Activated CD4-positive, alpha-beta T cell treated with anti-CD3 and anti-CD28 coated beads, Interleukin-2, amount 10 ng/mL, durations not matched to agents 7 days and 5 days (primary cell): Measurements from ENCODE around the gene FAM204A. TPM values are rescaled to one million over a fixed set of nuclear protein-coding genes. Genes with fewer than 3 reads are reported as not detected.

Experiments
- CTCF ChIA-PET: fragments of 350-600 bp; sonication (Branson Sonifier 250); formaldehyde crosslinking; loops from one replicate; lab custom pipeline; 2021; ENCODE audit warnings: antibody characterized with exemption; lab: Charles Lee
- POLR2A ChIA-PET: fragments of 350-600 bp; sonication (Branson Sonifier 250); formaldehyde crosslinking; loops from one replicate; lab custom pipeline; 2021; ENCODE audit warnings: antibody characterized with exemption; lab: Charles Lee
- DNase-seq: peaks from one replicate; pipeline ENCODE4 v3.0.0-alpha.2; 2020
- H3K27ac Mint-ChIP-seq: one replicate; pipeline ENCODE4 v1.8.0; 2021; ENCODE audit warnings: mild to moderate bottlenecking, moderate library complexity, mixed read lengths
- H3K27me3 Mint-ChIP-seq: one replicate; pipeline ENCODE4 v1.8.0; 2021; ENCODE audit warnings: mixed read lengths
- H3K36me3 Mint-ChIP-seq: one replicate; pipeline ENCODE4 v1.8.0; 2021; ENCODE audit warnings: low read depth, mixed read lengths
- H3K4me1 Mint-ChIP-seq: one replicate; pipeline ENCODE4 v1.8.0; 2021; ENCODE audit warnings: mixed read lengths
- H3K4me3 Mint-ChIP-seq: one replicate; pipeline ENCODE4 v1.8.0; 2021; ENCODE audit warnings: mild to moderate bottlenecking, moderate library complexity, mixed read lengths
- H3K9me3 Mint-ChIP-seq: one replicate; pipeline ENCODE4 v1.8.0; 2021; ENCODE audit warnings: mixed read lengths
- total RNA-seq, 2 experiments: library from RNA; stranded (reverse); gene quantifications; one replicate each; pipeline ENCODE4 v1.2.3, GENCODE V29; 2021

The FAM204A gene
- total RNA-seq, 2 experiments from 2014 or later = 54.9 to 59.4 TPM

GRCh38 chr10:118298787-118299186, 43.3 kb downstream of the FAM204A start:
- Mint-ChIP-seq H3K4me3 (no peak overlapping the region), H3K36me3 (no peaks in the 10 kb centered on the region), H3K4me1 (no peaks in the 10 kb centered on the region), H3K27me3 (peaks cover under 1% of the 10 kb centered on the region), H3K27ac (no peak overlapping the region), H3K9me3 (no peaks in the 10 kb centered on the region)
- no peak for DNase-seq
- POLR2A ChIA-PET = no interaction called here
- CTCF ChIA-PET = interaction anchor here (0.6 to 0.8 kb wide), 2 partner anchors 14 to 426 kb away, joined by 4 read pairs; no protein-coding TSS in a partner anchor

DNA sequence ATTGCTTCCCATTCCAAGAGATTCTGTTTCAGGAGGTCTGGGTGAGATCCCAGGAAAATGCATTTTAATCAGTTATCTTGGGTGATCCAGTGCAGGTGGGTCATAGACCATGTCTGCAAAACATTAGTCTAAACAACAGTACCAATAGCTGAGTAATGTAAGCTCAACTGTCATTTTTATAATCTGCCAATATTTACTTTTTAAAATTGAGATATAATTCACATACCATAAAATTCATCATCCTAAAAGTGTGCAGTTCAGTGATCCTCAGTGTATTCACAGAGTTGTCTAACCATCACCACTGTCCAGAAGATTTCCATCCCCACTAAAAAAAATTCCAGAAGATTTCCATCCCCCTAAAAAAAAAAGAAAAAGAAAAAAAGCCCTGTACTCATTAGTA, 51.0 kb downstream of the FAM204A start:
- CTCF ChIA-PET = no interaction called here
- no peak overlapping the region for H3K4me3 Mint-ChIP-seq
- POLR2A ChIA-PET = no interaction called here

GRCh38 chr10:118290471-118290995, 51.6 kb downstream of the FAM204A start:
- Mint-ChIP-seq H3K4me3 (no peak overlapping the region), H3K9me3 (no peaks in the 10 kb centered on the region), H3K27ac (no peak overlapping the region), H3K4me1 (no peaks in the 10 kb centered on the region), H3K36me3 (no peaks in the 10 kb centered on the region), H3K27me3 (peaks cover 40% of the 10 kb centered on the region)
- ChIA-PET POLR2A (no interaction called here), CTCF (interaction anchor here (0.9 kb wide), 1 partner anchor 111 kb away, joined by 3 read pairs; no protein-coding TSS in a partner anchor)
- no peak for DNase-seq

More for the DNA sequence above, 51.0 kb downstream of the FAM204A start:
- DNase-seq = no peak
- Mint-ChIP-seq H3K36me3 (no peaks in the 10 kb centered on the region), H3K4me1 (no peaks in the 10 kb centered on the region), H3K27me3 (peaks cover 37% of the 10 kb centered on the region), H3K9me3 (no peaks in the 10 kb centered on the region), H3K27ac (no peak overlapping the region)

- H3K4me1 Mint-ChIP-seq = no peaks in the 10 kb centered on the region
- no peak for DNase-seq
- H3K27ac Mint-ChIP-seq = no peak overlapping the region
- no peaks in the 10 kb centered on the region for H3K36me3 Mint-ChIP-seq
- ChIA-PET CTCF (no interaction called here), POLR2A (no interaction called here)
- H3K9me3 Mint-ChIP-seq = no peaks in the 10 kb centered on the region
- H3K27me3 Mint-ChIP-seq = peaks cover 31% of the 10 kb centered on the region
- no peak overlapping the region for H3K4me3 Mint-ChIP-seq
Measured at GRCh38 chr10:118287076-118287806, 54.9 kb downstream of the FAM204A start.

- ChIA-PET CTCF (no interaction called here), POLR2A (no interaction called here)
- H3K36me3 Mint-ChIP-seq = no peaks in the 10 kb centered on the region
- H3K4me3 Mint-ChIP-seq = no peak overlapping the region
- H3K27me3 Mint-ChIP-seq = peaks cover 27% of the 10 kb centered on the region
- no peaks in the 10 kb centered on the region for H3K9me3 Mint-ChIP-seq
- no peak for DNase-seq
- no peak overlapping the region for H3K27ac Mint-ChIP-seq
- no peaks in the 10 kb centered on the region for H3K4me1 Mint-ChIP-seq
Measured at GRCh38 chr10:118286051-118286838, 55.9 kb downstream of the FAM204A start.

DNA sequence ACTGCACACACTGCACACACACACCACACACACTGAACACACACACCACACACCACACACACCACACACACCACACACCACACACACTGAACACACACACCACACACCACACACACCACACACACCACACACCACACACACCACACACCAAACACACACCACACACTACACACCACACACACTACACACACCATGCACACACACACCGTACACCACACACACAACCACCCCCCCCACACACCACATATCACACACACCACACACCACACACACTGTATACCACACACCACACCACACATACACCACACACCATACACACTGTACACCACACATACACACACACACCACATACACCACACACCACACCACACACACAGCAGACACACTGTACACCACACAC, 59.5 kb downstream of the FAM204A start:
- ChIA-PET POLR2A (no interaction called here), CTCF (no interaction called here)
- DNase-seq = no peak
- Mint-ChIP-seq H3K36me3 (no peaks in the 10 kb centered on the region), H3K4me3 (no peak overlapping the region), H3K27ac (no peak overlapping the region), H3K9me3 (no peaks in the 10 kb centered on the region), H3K4me1 (no peaks in the 10 kb centered on the region), H3K27me3 (peaks cover 13% of the 10 kb centered on the region)

GRCh38 chr10:118278649-118279048, 63.5 kb downstream of the FAM204A start:
- no peak overlapping the region for H3K27ac Mint-ChIP-seq
- ChIA-PET CTCF (no interaction called here), POLR2A (no interaction called here)
- no peaks in the 10 kb centered on the region for H3K4me1 Mint-ChIP-seq
- no peaks in the 10 kb centered on the region for H3K27me3 Mint-ChIP-seq
- no peak for DNase-seq
- no peaks in the 10 kb centered on the region for H3K9me3 Mint-ChIP-seq
- H3K4me3 Mint-ChIP-seq = no peak overlapping the region
- H3K36me3 Mint-ChIP-seq = no peaks in the 10 kb centered on the region

DNA sequence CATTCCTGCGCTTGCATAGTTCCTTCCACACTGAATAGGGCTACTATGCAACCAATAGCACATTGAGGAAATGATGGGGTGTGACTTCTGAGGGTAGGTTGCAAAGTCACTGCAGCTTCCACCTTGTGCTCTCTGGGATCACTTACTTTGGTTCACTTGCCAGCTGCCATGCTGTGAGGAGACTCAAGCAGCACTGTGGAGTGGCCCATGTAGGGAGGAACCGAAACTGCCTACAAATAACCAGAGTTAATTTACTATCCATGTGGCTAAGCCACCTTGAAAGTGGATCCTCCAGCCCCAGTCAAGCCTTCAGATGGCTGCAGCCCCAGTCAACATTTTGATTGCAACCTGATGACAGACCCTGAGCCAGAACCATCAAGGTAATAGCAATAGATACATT, 64.3 kb downstream of the FAM204A start:
- Mint-ChIP-seq H3K9me3 (no peaks in the 10 kb centered on the region), H3K27me3 (no peaks in the 10 kb centered on the region), H3K27ac (no peak overlapping the region), H3K4me1 (no peaks in the 10 kb centered on the region), H3K4me3 (no peak overlapping the region), H3K36me3 (no peaks in the 10 kb centered on the region)
- CTCF ChIA-PET = no interaction called here
- no peak for DNase-seq
- POLR2A ChIA-PET = no interaction called here

- H3K4me3 Mint-ChIP-seq = no peak overlapping the region
- ChIA-PET POLR2A (no interaction called here), CTCF (no interaction called here)
- no peak for DNase-seq
- H3K27me3 Mint-ChIP-seq = peaks cover 8% of the 10 kb centered on the region
- H3K36me3 Mint-ChIP-seq = no peaks in the 10 kb centered on the region
- no peak overlapping the region for H3K27ac Mint-ChIP-seq
- H3K4me1 Mint-ChIP-seq = no peaks in the 10 kb centered on the region
- no peaks in the 10 kb centered on the region for H3K9me3 Mint-ChIP-seq
Measured at GRCh38 chr10:118276727-118277126, 65.4 kb downstream of the FAM204A start.

DNA sequence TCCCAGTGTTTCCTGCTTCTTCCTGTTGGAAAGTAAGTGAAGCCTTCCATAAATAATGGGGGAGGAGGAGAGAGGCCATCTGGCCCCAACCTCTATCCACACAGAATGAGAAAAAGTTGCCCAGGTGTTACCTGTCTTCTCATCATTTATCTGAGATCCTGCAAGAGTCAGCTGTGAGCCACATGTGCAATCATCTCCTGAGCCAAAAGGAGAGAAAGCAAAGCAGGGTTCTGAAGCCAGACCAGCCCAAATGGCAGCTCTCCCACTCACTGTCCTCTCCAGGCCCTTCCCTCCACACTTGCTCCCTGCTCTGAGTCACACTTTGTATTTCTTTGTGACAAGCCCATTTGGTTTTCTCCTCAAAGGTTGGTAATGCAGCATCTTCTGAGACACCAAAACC, 65.9 kb downstream of the FAM204A start:
- H3K9me3 Mint-ChIP-seq = no peaks in the 10 kb centered on the region
- H3K4me3 Mint-ChIP-seq = no peak overlapping the region
- H3K27ac Mint-ChIP-seq = no peak overlapping the region
- no peaks in the 10 kb centered on the region for H3K36me3 Mint-ChIP-seq
- H3K4me1 Mint-ChIP-seq = no peaks in the 10 kb centered on the region
- ChIA-PET CTCF (no interaction called here), POLR2A (no interaction called here)
- H3K27me3 Mint-ChIP-seq = peaks cover 11% of the 10 kb centered on the region
- no peak for DNase-seq

GRCh38 chr10:118273662-118274061, 68.5 kb downstream of the FAM204A start:
- H3K4me3 Mint-ChIP-seq = no peak overlapping the region
- no peaks in the 10 kb centered on the region for H3K9me3 Mint-ChIP-seq
- no peak for DNase-seq
- ChIA-PET POLR2A (no interaction called here), CTCF (no interaction called here)
- no peak overlapping the region for H3K27ac Mint-ChIP-seq
- no peaks in the 10 kb centered on the region for H3K4me1 Mint-ChIP-seq
- no peaks in the 10 kb centered on the region for H3K36me3 Mint-ChIP-seq
- H3K27me3 Mint-ChIP-seq = peaks cover 15% of the 10 kb centered on the region

GRCh38 chr10:118272767-118273166, 69.4 kb downstream of the FAM204A start:
- CTCF ChIA-PET = interaction anchor here (0.6 kb wide), 2 partner anchors 580 to 705 kb away, joined by 4 read pairs; no protein-coding TSS in a partner anchor
- H3K27me3 Mint-ChIP-seq = peaks cover 20% of the 10 kb centered on the region
- no peak overlapping the region for H3K4me3 Mint-ChIP-seq
- no peaks in the 10 kb centered on the region for H3K4me1 Mint-ChIP-seq
- H3K27ac Mint-ChIP-seq = no peak overlapping the region
- no peak for DNase-seq
- H3K36me3 Mint-ChIP-seq = no peaks in the 10 kb centered on the region
- POLR2A ChIA-PET = no interaction called here
- no peaks in the 10 kb centered on the region for H3K9me3 Mint-ChIP-seq

DNA sequence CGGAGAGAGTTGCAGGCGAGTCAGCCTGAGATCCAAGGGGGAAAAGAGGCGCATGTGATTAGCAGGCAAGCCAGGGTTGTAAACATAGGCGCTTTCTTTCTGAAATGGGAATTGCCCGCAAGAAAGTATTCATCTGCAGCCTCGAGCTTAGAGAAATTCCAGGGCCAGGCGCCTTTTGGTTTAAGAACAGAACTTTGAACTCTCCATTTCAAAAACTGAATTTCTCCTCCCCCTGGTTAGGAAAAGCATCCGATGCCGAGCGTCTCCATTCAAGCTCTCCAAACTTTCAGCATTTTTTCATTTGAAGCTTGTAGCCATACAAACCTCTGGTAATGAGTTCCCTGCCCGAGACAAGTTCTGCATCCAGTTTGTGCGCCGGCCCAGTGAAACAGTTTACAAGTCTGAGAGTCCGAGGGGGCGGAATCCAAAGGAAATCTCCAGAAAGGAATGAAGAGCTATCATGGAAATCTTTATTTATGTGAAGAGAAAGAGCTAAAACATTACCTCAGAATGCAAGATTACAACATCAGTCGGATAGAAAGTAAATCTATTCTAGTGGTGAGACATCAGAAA, 69.9 kb downstream of the FAM204A start:
- no peaks in the 10 kb centered on the region for H3K36me3 Mint-ChIP-seq
- ChIA-PET POLR2A (no interaction called here), CTCF (interaction anchor here (0.6 kb wide), 2 partner anchors 579 to 706 kb away, joined by 4 read pairs; no protein-coding TSS in a partner anchor)
- H3K4me1 Mint-ChIP-seq = no peaks in the 10 kb centered on the region
- H3K4me3 Mint-ChIP-seq = no peak overlapping the region
- no peak overlapping the region for H3K27ac Mint-ChIP-seq
- no peaks in the 10 kb centered on the region for H3K9me3 Mint-ChIP-seq
- DNase-seq = no peak
- H3K27me3 Mint-ChIP-seq = peaks cover 23% of the 10 kb centered on the region
